C4-2B (cell line): ENCODE data around the gene NKX2-3.

Experiments used
- CTCF ChIP-seq: fragments of 450-650 bp; conservative IDR thresholded peaks from 2 replicates; pipeline ENCODE4 v1.5.1; 2017; ENCODE audit warnings: mild to moderate bottlenecking
- ZFX ChIP-seq: fragments of 450-650 bp; IDR thresholded peaks from 2 replicates; pipeline ENCODE4 v1.6.1; 2017

- TF ChIP-seq CTCF (no peak), ZFX (no peak)
These were observed 13.1 kb upstream of the NKX2-3 start for GRCh38 chr10:99519690-99520039.
